GM21576 (cell line): ENCODE measurements around the gene TIGD4.

Experiments used
- ATAC-seq: cut with Tn5 transposase; IDR thresholded peaks from one replicate; pipeline ENCODE4 v1.9.1; 2021; ENCODE audit warnings: mild to moderate bottlenecking, moderate library complexity; ENCODE audit not compliant: unreplicated experiment

The TIGD4 gene

DNA sequence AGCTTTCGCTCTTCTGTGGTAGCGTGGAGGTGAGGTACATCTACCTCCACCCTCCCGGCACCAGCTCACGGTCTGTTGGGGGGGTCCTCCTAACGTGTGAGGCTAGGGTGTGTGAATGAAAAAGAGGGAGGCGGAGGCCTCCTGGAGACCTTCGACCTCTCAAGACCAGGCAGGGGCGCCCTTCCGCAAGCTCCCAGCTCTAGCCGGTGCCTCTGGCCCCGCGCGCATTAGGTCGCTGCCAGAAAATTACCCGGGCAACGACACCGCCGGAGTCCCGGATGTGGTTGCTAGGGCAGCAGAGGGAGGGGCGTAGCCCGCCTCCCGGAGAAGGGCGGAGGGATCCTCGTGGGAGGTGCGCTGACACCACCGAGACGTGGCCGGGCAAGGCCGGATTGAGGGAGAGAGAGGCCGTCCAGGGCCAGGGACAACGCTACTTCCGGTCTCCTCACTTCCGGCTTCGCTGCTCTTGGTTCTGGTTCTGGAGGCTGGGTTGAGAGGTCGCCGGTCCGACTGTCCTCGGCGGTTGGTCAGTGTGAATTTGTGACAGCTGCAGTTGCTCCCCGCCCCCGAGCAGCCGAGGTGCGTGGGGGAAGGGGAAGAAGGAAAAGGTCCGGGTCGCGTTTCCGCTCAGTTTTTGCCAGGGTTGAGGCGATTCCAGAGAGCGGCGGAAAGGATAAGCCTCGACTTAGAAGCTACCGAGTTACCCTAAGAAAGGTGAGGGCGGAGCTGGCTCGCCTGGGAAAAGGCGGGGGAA is at the start of gene TIGD4, which contains the start of gene ARFIP1:
Gene TIGD4 (minus strand): TSS at position 218 of the 754 bp plus-strand sequence. CDS start 8,726 bp downstream, outside the sequence.
Gene ARFIP1 (plus strand): TSS at position 442 of the 754 bp plus-strand sequence. CDS start 49,680 bp downstream, outside the sequence.
- ATAC-seq: peak; percentile 94

DNA sequence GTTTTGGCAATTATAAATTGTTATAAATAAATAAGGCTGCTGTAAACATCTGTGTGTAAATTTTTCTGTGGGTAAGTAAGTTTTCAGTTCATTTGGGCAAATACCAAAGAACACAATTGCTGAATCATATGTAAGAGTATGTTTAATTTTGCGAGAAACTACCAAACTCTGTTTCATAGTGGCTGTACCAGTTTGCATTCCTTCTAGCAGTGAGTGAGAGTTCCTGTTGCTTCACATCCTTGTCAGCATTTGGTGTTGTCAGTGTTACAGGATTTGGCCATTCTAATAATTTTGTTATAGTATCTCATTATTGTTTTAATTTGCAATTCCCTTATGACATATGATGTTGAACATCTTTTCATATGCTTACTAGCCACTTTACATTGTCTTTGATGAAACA is 48.6 kb upstream of the TIGD4 start:
- ATAC-seq: no peak

GRCh38 chr4:152825336-152825735 is 45.8 kb upstream of the TIGD4 start:
- no peak for ATAC-seq

- ATAC-seq: no peak
These were observed 45.0 kb upstream of the TIGD4 start for GRCh38 chr4:152824561-152824960.

DNA sequence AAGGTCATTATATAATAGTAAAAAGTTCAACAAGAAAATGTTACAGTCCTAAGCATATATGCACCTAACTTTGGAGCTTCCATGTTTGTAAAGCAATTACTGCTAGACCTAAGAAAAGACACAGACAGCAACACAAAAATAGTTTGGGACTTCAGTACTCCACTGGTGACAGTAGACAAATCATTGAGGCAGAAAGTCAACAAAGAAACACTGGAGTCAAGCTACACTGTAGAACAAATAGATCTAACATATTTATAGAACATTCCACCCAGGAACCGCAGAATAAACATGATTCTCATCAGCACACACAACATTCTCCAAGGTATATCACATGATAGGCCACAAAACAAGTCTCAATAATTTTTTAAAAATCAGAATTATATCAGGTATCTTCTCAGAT is 42.8 kb upstream of the TIGD4 start:
- ATAC-seq: no peak

- ATAC-seq: no peak
These were observed 40.5 kb upstream of the TIGD4 start for GRCh38 chr4:152820073-152820472.

GRCh38 chr4:152819026-152819645 is 39.6 kb upstream of the TIGD4 start:
- no peak for ATAC-seq

DNA sequence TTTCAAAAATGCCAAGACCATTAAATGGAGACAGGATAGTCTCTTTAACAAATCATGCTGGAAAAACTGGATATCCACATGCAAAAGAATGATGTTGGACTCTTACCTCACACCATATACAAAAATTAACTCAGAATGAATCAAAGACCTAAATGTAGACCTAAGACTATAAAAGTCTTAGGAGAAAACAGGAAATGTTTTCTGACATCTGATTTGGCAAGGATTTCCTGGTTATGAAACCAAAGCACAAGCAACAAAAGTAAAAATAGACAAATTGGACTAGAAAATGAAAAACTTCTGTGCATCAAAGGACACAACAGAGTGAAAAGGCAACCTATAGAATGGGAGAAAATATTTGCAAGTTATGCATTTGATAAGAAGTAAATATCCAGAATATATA is 37.8 kb upstream of the TIGD4 start:
- ATAC-seq: no peak

GRCh38 chr4:152815078-152815477 is 35.5 kb upstream of the TIGD4 start:
- no peak for ATAC-seq

GRCh38 chr4:152810715-152811287 is 31.3 kb upstream of the TIGD4 start:
- no peak for ATAC-seq

DNA sequence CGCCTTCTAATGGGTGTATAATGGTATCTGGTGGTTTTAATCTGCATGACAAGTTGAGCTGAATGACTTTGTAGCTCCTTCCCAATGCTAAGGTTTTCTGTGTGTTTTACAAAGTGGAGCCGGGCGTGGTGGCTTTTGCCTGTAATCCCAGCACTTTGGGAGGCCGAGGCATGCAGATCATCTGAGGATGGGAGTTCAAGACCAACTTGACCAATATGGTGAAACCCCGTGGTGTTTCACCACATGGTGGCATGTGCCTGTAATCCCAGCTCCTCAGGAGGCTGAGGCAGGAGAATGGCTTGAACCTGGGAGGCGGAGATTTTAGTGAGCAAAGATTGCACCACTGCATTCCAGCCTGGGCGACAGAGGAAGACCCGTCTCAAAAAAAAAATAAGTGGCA is 29.1 kb upstream of the TIGD4 start:
- ATAC-seq: no peak

GRCh38 chr4:152807294-152807829 is 27.8 kb upstream of the TIGD4 start:
- no peak for ATAC-seq

DNA sequence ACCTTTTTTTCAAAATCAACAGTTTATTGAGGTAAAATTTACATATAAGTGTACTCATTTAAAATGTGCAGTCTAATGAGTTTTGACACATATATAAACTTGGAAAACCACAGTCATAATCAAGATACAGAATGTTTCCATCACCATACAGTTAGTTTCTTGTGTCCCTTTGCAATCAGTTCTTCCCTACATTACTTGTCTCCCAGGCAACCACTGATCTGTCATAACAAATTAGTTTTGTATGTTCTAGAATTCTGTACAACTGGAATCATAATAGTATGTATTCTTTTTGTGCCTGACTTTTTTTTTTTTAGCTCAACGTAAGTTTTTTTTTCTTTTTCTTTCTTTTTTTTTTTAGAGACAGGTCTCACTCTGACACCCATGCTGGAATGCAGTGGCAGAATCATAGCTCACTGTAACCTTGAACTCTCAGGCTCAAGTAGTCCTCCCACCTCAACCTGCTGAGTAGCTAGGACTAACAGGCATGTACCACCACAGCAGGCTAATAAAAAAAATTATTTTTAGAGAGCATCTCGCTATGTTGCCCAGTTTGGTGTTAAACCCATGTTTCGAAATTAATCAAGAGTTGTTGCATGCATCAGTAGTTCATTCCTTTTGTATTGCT is 27.1 kb upstream of the TIGD4 start:
- no peak for ATAC-seq

DNA sequence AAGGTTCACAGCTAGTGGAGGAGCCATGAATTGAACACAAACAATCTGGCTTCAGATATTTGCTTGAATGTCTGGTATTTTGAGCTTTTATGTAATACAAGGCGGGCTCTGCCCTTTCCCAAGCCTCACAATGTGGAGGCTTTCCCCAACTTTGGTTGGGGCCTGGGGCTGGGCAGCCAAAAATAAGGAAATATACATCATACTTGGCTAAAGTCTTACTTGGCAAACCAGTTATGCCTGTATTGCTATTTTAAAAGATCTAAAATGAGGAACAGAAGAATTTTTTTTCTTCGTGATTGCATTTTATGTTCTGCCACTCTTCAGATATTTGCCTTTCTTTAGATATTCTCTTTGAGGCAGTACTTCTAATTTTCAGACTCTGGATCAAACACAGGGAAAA is 26.3 kb upstream of the TIGD4 start:
- ATAC-seq: no peak

DNA sequence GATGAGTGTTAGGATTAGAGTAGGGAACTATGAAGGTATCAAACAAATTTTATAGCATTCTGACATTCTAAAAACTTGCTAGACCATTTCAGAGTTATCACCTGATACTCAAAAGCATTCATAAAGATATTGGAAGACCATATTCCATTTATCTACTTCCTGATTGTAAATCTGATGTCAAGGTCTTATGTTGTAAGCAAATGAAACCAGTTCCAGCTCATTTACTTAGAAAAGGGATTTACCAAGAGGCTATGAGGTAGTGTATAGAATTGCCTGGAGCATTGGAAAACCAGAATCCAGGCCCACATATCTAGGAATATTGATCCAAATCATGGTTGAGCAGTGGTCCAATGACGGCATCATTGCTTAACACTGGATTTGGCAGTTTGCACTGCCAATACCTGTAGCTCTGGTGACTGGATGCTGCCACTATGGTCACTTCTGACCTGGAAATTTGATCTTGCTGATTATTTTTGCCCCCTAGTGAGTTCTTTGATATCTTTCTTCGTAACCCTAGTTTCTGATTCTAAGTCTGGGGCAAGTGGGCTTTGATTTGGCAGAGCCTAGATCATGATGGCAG is 25.6 kb upstream of the TIGD4 start:
- ATAC-seq: no peak

- no peak for ATAC-seq
These were observed 24.0 kb upstream of the TIGD4 start for GRCh38 chr4:152803541-152803940.

GRCh38 chr4:152795891-152796290 is 16.4 kb upstream of the TIGD4 start:
- no peak for ATAC-seq

GRCh38 chr4:152786627-152787026 is 7.1 kb upstream of the TIGD4 start:
- no peak for ATAC-seq

DNA sequence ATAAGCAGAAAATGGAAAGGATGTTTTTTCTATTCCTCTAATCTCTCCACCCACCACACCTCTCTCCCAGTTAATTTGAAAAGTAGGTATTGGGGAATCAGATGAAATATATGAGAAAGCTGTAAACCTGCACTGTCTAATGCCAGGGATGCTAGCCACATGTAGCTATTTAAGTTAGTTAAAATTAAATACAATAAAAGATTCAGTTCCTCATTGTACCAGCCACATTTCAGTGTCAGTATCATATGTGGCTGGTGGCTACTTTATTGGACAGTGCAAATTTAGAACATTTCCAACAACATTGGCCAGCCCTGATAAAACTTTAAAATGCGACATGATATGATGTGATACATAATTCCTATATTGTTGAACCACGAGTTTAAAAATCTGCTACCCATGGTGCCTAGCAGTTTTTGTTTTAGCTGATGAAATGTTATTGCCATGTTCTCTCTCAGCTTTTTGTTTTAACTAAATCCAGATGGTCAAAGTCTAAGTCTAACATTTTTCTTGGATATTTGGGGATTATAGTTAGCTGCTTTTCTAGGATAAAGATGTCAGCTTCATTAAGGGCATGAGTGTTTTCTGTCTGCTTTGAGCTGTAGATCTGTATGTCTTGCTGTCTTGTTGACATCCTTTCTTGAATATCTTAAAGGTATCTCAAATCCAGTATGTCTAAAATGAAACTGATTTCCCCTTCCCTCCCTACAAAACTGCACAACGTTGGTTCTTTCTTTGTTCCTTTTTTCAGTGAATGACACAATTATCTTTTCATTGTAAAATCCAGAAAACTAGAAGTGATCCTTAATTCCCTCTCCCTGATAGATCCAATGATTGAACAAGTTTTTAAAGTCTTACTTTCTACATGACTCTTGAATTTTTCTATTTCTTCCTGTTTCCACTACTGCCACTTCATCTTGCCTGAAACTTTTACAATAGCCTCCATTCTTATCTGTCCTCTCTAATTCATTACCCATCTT is 6.4 kb upstream of the TIGD4 start:
- ATAC-seq: no peak
